Esophagus muscularis mucosa (tissue), 3 donors: ENCODE data around the gene GADD45A.

Experiments used
- POLR2AphosphoS5 ChIP-seq, 2 donors: sonication (generic); formaldehyde crosslinking; IDR thresholded peaks; one replicate each; pipeline ENCODE4 v1.6.1; 2017; ENCODE audit warnings: antibody characterized with exemption in 2 of 2
- TF ChIP-seq, protein P1 (sequence below), 3 experiments: fragments of 200-600 bp in 2 of 3; fragments of 450-650 bp in 1 of 3; sonication (generic) in 2 of 3; IDR thresholded peaks; one replicate each; pipeline ENCODE4 v1.5.1; 2017 to 2019; ENCODE audit warnings: antibody characterized with exemption in 3 of 3, mild to moderate bottlenecking in 2 of 3, moderate library complexity in 1 of 3

DNA sequence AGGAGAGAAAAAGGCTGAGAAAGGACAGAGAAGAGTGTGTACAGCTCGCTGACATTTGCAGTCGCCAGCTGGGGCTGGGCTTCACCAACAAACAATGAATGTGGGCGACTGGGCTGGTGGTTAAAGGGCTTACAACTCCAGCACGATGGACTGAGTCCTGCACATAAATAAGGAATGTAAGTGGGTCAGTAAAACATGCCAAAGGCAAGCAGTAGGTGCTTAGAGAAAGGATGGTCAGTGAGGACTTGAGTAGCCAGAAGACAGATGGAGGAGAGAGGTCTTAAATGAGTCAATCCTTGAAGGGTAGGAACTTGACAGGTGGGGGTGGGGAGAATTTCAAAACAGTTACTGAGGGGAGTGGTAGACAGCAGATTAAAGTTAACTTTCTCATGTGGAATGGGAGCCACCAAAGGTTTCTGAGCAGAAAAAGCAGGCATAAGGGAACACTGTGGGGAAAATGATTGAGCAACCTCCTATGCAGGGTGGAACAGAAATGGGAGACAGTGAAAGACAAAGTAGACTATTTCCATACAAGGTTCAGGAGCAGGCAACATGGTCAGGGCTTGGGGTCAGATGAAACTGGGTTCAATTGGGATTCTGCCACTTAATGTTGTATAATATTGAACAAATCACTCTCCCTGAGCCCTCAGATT, 37.4 kb downstream of the GADD45A start:
- TF ChIP-seq, protein P1, sequence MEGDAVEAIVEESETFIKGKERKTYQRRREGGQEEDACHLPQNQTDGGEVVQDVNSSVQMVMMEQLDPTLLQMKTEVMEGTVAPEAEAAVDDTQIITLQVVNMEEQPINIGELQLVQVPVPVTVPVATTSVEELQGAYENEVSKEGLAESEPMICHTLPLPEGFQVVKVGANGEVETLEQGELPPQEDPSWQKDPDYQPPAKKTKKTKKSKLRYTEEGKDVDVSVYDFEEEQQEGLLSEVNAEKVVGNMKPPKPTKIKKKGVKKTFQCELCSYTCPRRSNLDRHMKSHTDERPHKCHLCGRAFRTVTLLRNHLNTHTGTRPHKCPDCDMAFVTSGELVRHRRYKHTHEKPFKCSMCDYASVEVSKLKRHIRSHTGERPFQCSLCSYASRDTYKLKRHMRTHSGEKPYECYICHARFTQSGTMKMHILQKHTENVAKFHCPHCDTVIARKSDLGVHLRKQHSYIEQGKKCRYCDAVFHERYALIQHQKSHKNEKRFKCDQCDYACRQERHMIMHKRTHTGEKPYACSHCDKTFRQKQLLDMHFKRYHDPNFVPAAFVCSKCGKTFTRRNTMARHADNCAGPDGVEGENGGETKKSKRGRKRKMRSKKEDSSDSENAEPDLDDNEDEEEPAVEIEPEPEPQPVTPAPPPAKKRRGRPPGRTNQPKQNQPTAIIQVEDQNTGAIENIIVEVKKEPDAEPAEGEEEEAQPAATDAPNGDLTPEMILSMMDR (IDR thresholded peaks at IDR 0.05) = no peak
- TF ChIP-seq POLR2AphosphoS5 (IDR thresholded peaks at IDR 0.05) = no peak
